Measurements from ENCODE around the gene MED7. TPM values are rescaled to one million over a fixed set of nuclear protein-coding genes. Genes with fewer than 3 reads are reported as not detected.
"Not testable (repeated sequence)": the region's sequence is repeated elsewhere in the genome, so short reads cannot be mapped to it uniquely, and the experiment has no call there.

The MED7 gene
- total RNA-seq, 1 experiment from 2014 or later: 8.7 TPM

- CTCF ChIA-PET: interaction anchor here (0.5 kb wide), 1 partner anchor 164 kb away, joined by 7 read pairs; no protein-coding TSS in a partner anchor
- Histone ChIP-seq H3K27ac (ENCODE audit: low read depth, low read length, poor library complexity, severe bottlenecking) (no peak overlapping the region), H3K27me3 (replicated peaks; ENCODE audit: insufficient read depth, low read depth, low read length, poor library complexity) (no peaks in the 10 kb centered on the region), H3K36me3 (ENCODE audit: insufficient read depth, low read length, poor library complexity, severe bottlenecking) (no peaks in the 10 kb centered on the region), H3K9me3 (ENCODE audit: low read depth, low read length, poor library complexity, severe bottlenecking) (no peaks in the 10 kb centered on the region), H3K4me1 (ENCODE audit: insufficient read depth, low read length, poor library complexity, severe bottlenecking) (no peaks in the 10 kb centered on the region), H3K4me3 (ENCODE audit: low read depth, low read length, poor library complexity, severe bottlenecking) (no peak overlapping the region)
- TF ChIP-seq EZH2 (IDR thresholded peaks at IDR 0.05; ENCODE audit: borderline replicate concordance, low read depth, low read length, poor library complexity, severe bottlenecking): no peak
- TF ChIP-seq CTCF (conservative IDR thresholded peaks at IDR 0.05; ENCODE audit: low read depth, low read length): no peak
- POLR2A ChIA-PET (ENCODE audit: low non-redundant PET): no interaction called here
- no peak for DNase-seq (ENCODE audit: low spot score)
- no TSS peak for BruUV-seq (replicated peaks)
- intact Hi-C loops (cut with micrococcal nuclease; ENCODE audit: unreplicated experiment): no loop called here
These were observed 44.5 kb upstream of the MED7 start for GRCh38 chr5:157187046-157187754.

- CTCF ChIA-PET: no interaction called here
- H3K27me3 ChIP-seq (replicated peaks; ENCODE audit: insufficient read depth, low read depth, low read length, poor library complexity): peaks cover 7% of the 10 kb centered on the region
- no peak overlapping the region for H3K4me3 ChIP-seq (ENCODE audit: low read depth, low read length, poor library complexity, severe bottlenecking)
- no peaks in the 10 kb centered on the region for H3K4me1 ChIP-seq (ENCODE audit: insufficient read depth, low read length, poor library complexity, severe bottlenecking)
- no peak for DNase-seq (ENCODE audit: low spot score)
- H3K36me3 ChIP-seq (ENCODE audit: insufficient read depth, low read length, poor library complexity, severe bottlenecking): no peaks in the 10 kb centered on the region
- BruUV-seq (replicated peaks): no TSS peak
- intact Hi-C loops (cut with micrococcal nuclease; ENCODE audit: unreplicated experiment): no loop called here
- H3K27ac ChIP-seq (ENCODE audit: low read depth, low read length, poor library complexity, severe bottlenecking): no peak overlapping the region
- POLR2A ChIA-PET (ENCODE audit: low non-redundant PET): no interaction called here
- no peaks in the 10 kb centered on the region for H3K9me3 ChIP-seq (ENCODE audit: low read depth, low read length, poor library complexity, severe bottlenecking)
- TF ChIP-seq CTCF (conservative IDR thresholded peaks at IDR 0.05; ENCODE audit: low read depth, low read length) (no peak), EZH2 (IDR thresholded peaks at IDR 0.05; ENCODE audit: borderline replicate concordance, low read depth, low read length, poor library complexity, severe bottlenecking) (no peak)
These were observed 43.8 kb upstream of the MED7 start for GRCh38 chr5:157186309-157187045.

GRCh38 chr5:157185122-157185521 is 42.5 kb upstream of the MED7 start:
- H3K4me3 ChIP-seq (ENCODE audit: low read depth, low read length, poor library complexity, severe bottlenecking); H3K4me1 ChIP-seq (ENCODE audit: insufficient read depth, low read length, poor library complexity, severe bottlenecking); intact Hi-C loops (cut with micrococcal nuclease; ENCODE audit: unreplicated experiment); DNase-seq (ENCODE audit: low spot score); H3K9me3 ChIP-seq (ENCODE audit: low read depth, low read length, poor library complexity, severe bottlenecking); BruUV-seq (replicated peaks); H3K36me3 ChIP-seq (ENCODE audit: insufficient read depth, low read length, poor library complexity, severe bottlenecking); POLR2A ChIA-PET (ENCODE audit: low non-redundant PET); H3K27ac ChIP-seq (ENCODE audit: low read depth, low read length, poor library complexity, severe bottlenecking); CTCF ChIA-PET: not testable (repeated sequence)
- H3K27me3 ChIP-seq (replicated peaks; ENCODE audit: insufficient read depth, low read depth, low read length, poor library complexity): peaks cover 13% of the 10 kb centered on the region

Data from A673 (cell line).